GM21447 (cell line): Measurements from ENCODE around the gene TDRD9.

ENCODE experiments used
- ATAC-seq: cut with Tn5 transposase; IDR thresholded peaks from one replicate; pipeline ENCODE4 v1.9.1; 2021; ENCODE audit not compliant: unreplicated experiment

TDRD9 gene

DNA sequence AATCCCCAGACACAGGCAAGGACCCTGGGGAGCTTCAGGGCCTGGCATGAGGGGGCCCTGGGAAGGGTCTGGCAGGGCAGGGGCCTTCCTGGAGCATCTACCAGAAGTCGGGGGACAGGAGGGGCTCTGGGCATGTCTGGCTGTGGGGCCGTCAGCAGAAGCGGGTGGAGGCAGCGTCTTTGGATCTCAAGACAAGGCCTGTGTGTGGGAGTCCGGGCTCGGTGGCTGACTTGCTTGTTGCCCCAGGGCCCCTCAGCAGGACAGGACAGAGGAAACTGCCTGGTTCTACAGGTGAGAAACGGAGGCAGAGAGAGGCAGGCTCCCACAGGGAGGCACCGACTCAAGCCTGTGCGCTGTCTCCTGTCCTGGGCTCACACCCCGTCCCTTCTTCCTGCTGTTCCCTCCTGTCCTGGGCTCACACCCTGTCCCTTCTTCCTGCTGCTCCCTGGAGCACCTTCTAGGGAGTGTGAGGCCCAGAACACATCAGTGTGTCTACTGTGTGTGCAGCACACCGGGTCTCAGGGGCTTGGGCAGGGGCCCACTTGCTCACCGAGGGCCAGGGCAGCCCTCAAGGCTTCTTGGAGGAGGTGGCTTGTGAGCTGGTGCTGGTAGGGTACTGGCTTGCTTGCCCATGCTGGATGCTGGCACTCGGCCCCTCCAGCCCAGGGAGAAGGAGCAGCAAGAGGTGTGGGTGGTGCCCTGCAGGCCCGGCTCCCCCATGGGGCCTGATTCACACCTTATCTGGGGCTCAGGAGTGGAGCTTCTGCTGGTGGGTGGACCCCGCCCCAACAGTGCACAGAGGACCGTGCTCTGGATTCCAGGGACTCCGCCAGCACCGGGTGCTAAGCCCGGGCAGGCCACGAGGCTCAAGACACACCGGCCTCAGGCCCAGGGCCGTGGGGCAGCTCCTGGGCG is 172.2 kb downstream of the TDRD9 start:
- ATAC-seq: no peak

DNA sequence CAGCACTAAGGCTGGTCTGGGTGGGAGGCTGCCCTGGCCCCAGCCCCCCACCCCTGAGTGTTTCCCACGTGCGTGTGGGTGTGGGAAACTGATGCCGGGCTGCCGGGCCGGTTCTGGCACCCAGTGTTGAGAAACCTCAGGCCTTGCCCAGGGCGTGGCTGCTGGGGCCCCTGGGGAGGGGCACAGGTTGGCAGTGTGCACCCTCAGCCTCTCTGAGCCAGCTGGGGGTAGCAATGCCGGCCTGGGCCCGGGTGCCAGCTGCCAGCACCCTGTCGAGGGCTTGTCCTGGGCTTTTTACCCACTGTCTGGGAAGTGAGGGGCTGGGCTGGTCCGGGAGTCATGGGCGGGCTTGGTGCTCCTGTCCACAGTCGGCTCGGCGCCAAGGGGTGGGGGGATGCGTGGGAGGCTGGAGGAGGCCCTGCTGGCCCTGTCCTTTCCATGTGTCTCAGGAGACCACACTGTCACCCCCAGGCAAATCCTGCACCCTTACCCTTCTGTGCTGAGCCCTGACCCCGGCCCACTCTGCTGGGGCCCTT is 172.9 kb downstream of the TDRD9 start:
- ATAC-seq: no peak

DNA sequence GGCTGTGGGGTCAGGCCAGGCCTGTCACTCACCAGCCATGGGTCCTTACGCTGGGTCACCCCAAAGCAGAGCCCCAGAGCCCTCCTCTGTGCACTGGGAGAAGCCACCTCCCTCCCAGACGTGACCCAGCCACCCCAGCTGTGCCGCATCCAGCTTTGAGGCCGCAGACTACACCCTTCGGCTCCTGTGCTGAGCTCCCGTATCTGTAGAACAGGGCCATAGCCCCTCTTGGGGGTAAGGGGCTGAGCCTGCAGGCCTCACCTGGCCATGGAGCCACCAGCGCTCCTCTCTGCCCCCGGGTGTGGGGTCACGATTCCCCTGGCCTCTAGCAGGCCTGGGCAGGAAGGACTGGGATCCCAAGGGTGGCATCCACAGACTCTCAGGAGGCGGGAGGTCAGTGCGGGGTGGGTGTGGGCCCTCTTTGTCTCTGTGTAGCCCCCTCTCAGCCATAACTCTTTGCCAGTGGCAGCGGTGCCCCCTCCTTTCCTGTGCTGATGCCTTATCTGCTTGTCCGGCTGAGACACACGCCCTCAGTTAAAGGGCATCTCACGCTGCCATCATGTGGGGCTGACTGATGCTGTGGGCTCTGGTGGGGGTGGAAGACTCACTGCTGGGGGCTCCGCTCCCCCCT is 173.5 kb downstream of the TDRD9 start:
- ATAC-seq: no peak
